Measurements from ENCODE around the gene SRA1. TPM values are rescaled to one million over a fixed set of nuclear protein-coding genes. Genes with fewer than 3 reads are reported as not detected.

The SRA1 gene
- total and polyA plus RNA-seq, 2 of the 13 experiments (the other 11 are each of a cell fraction or from before 2014, with no cell fraction given): 14.2 to 32.8 TPM

GRCh38 chr5:140509898-140510297, 47.4 kb downstream of the SRA1 start:
- no peak for ATAC-seq
- H3K79me2 ChIP-seq (ENCODE audit: insufficient read depth, low read length): no peaks in the 10 kb centered on the region
- no peaks in the 10 kb centered on the region for H3K9me3 ChIP-seq (ENCODE audit: low read length)
- H3K4me1 ChIP-seq (ENCODE audit: insufficient read depth, low read length): peaks cover 8% of the 10 kb centered on the region
- H3K9ac ChIP-seq (ENCODE audit: insufficient read depth, low read depth, low read length): no peak overlapping the region
- H3K4me2 ChIP-seq (ENCODE audit: low read depth, low read length): no peak overlapping the region
- ChIA-PET POLR2A (no interaction called here), CTCF (ENCODE audit: low intra/inter-chr PET ratio, low total read pairs) (no interaction called here)
- no TSS peak for BruUV-seq (replicated peaks)
- FAIRE-seq: no peak
- TF ChIP-seq ZMYM2 (CRISPR knock-in tag; IDR thresholded peaks at IDR 0.05) (no peak), AGO2 (optimal IDR thresholded peaks at IDR 0.05; ENCODE audit: low read depth, low read length) (no peak), ZNF83 (CRISPR knock-in tag; IDR thresholded peaks at IDR 0.05; ENCODE audit: borderline replicate concordance) (no peak), ZNF343 (CRISPR knock-in tag; IDR thresholded peaks at IDR 0.05) (no peak), CTCF (CRISPR knock-in tag; IDR thresholded peaks at IDR 0.05) (no peak), ZNF75D (CRISPR knock-in tag; IDR thresholded peaks at IDR 0.05; ENCODE audit: borderline replicate concordance) (no peak), ZNF740 (CRISPR knock-in tag; IDR thresholded peaks at IDR 0.05) (no peak)
- H3K27me3 ChIP-seq (ENCODE audit: control insufficient read depth in 1 of 2, insufficient read depth in 2 of 2, low read length in 2 of 2): no peaks in the 10 kb centered on the region
- H2AFZ ChIP-seq (ENCODE audit: low read length): no peak overlapping the region
- H4K20me1 ChIP-seq (ENCODE audit: insufficient read depth, low read length): no peaks in the 10 kb centered on the region
- in situ Hi-C loops (cut with HindIII; ENCODE audit: extremely low pct_ligation_motif_present, low pct_unique_long_range_greater_than_20kb): no loop called here
- no peak overlapping the region for H3K4me3 ChIP-seq (replicated peaks in 1 of 3; ENCODE audit: insufficient read depth in 1 of 3, low read depth in 2 of 3, low read length in 3 of 3)
- peaks cover 12 to 84% of the 10 kb centered on the region in 2 experiments for H3K36me3 ChIP-seq (replicated peaks in 1 of 2; ENCODE audit: control insufficient read depth in 1 of 2, insufficient read depth in 2 of 2, low read length in 2 of 2)
- H3K27ac ChIP-seq (ENCODE audit: extremely low read length, insufficient read depth, low read length): no peak overlapping the region
- DNase-seq (ENCODE audit: low spot score): no peak
- intact Hi-C loops (cut with micrococcal nuclease; ENCODE audit: unreplicated experiment): no loop called here
- 98% methylated on average over 4 of the region's 4 CpGs for WGBS (ENCODE audit: low lambda C conversion rate)

- H3K4me2 ChIP-seq (ENCODE audit: low read depth, low read length): no peak overlapping the region
- H3K36me3 ChIP-seq (replicated peaks in 1 of 2; ENCODE audit: control insufficient read depth in 1 of 2, insufficient read depth in 2 of 2, low read length in 2 of 2): peaks cover 7 to 31% of the 10 kb centered on the region in 2 experiments; a peak in 4 of 5 replicates
- H4K20me1 ChIP-seq (ENCODE audit: insufficient read depth, low read length): no peaks in the 10 kb centered on the region
- WGBS (ENCODE audit: low lambda C conversion rate): 95% methylated on average over 2 of the region's 2 CpGs
- no peak overlapping the region for H3K27ac ChIP-seq (ENCODE audit: extremely low read length, insufficient read depth, low read length)
- no TSS peak for BruUV-seq (replicated peaks)
- H3K79me2 ChIP-seq (ENCODE audit: insufficient read depth, low read length): no peaks in the 10 kb centered on the region
- H2AFZ ChIP-seq (ENCODE audit: low read length): no peak overlapping the region
- ChIA-PET POLR2A (no interaction called here), CTCF (ENCODE audit: low intra/inter-chr PET ratio, low total read pairs) (no interaction called here)
- intact Hi-C loops (cut with micrococcal nuclease; ENCODE audit: unreplicated experiment) (no loop called here), in situ Hi-C loops (cut with HindIII; ENCODE audit: extremely low pct_ligation_motif_present, low pct_unique_long_range_greater_than_20kb) (no loop called here)
- no peaks in the 10 kb centered on the region for H3K27me3 ChIP-seq (ENCODE audit: control insufficient read depth in 1 of 2, insufficient read depth in 2 of 2, low read length in 2 of 2)
- H3K9me3 ChIP-seq (ENCODE audit: low read length): no peaks in the 10 kb centered on the region
- DNase-seq (ENCODE audit: low spot score): no peak
- H3K9ac ChIP-seq (ENCODE audit: insufficient read depth, low read depth, low read length): no peak overlapping the region
- no peak overlapping the region for H3K4me3 ChIP-seq (replicated peaks in 1 of 3; ENCODE audit: insufficient read depth in 1 of 3, low read depth in 2 of 3, low read length in 3 of 3)
- no peak for FAIRE-seq
- peaks cover 5% of the 10 kb centered on the region for H3K4me1 ChIP-seq (ENCODE audit: insufficient read depth, low read length)
- no peak for ATAC-seq
- TF ChIP-seq ZKSCAN5 (CRISPR knock-in tag; IDR thresholded peaks at IDR 0.05) (no peak), ZNF773 (CRISPR knock-in tag; IDR thresholded peaks at IDR 0.05; ENCODE audit: borderline replicate concordance) (no peak), HNRNPK (IDR thresholded peaks at IDR 0.05; ENCODE audit: low read depth, low read length, poor library complexity, severe bottlenecking) (no peak), SKI (IDR thresholded peaks at IDR 0.05; ENCODE audit: partially characterized antibody) (no peak), THRA (CRISPR knock-in tag; IDR thresholded peaks at IDR 0.05; ENCODE audit: borderline replicate concordance) (no peak), HCFC1 (IDR thresholded peaks at IDR 0.05; ENCODE audit: low read depth, low read length) (no peak), ZNF362 (CRISPR knock-in tag; IDR thresholded peaks at IDR 0.05; ENCODE audit: borderline replicate concordance) (no peak)
Measured at GRCh38 chr5:140502834-140503233, 54.4 kb downstream of the SRA1 start.

All from HepG2 (cell line).